HG02588 (cell line): ENCODE results near the gene DPEP3.
"Not testable (repeated sequence)": the region's sequence is repeated elsewhere in the genome, so short reads cannot be mapped to it uniquely, and the experiment has no call there.

Source experiments
- ATAC-seq: cut with Tn5 transposase; IDR thresholded peaks from one replicate; pipeline ENCODE4 v1.9.1; 2021; ENCODE audit warnings: mild to moderate bottlenecking, moderate library complexity; ENCODE audit not compliant: unreplicated experiment

Gene DPEP3, protein sequence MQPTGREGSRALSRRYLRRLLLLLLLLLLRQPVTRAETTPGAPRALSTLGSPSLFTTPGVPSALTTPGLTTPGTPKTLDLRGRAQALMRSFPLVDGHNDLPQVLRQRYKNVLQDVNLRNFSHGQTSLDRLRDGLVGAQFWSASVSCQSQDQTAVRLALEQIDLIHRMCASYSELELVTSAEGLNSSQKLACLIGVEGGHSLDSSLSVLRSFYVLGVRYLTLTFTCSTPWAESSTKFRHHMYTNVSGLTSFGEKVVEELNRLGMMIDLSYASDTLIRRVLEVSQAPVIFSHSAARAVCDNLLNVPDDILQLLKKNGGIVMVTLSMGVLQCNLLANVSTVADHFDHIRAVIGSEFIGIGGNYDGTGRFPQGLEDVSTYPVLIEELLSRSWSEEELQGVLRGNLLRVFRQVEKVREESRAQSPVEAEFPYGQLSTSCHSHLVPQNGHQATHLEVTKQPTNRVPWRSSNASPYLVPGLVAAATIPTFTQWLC

DNA sequence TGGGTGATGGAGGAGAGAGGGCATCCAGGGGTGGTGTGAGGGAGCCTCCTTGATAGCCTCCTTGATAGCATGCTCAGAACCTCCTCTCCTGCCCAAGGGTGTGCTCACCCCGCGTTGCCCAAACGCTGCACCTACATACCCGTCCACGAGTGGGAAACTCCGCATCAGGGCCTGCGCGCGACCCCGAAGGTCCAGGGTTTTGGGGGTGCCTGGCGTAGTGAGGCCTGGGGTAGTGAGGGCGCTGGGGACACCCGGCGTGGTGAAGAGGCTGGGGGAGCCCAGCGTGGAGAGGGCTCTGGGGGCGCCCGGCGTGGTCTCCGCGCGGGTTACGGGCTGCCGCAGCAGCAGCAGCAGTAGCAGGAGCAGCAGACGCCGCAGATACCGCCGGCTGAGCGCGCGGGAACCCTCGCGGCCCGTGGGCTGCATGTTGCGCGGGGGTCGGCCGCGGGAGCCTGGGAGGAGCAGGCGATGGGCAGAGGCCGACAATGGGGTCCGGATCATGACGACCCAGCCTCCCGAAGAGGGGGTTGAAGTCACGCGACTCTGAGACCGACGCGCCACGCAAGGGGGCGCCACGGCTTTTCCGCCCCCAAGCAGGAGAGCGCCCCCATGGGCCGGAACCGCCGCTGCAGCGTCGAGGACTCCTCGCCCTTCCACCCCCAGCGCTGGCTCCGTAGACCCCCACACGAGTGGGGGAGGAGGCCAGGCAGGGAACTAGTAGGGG is at the start of gene DPEP3:
DPEP3 (minus strand) TSS at position 545 of the 724 bp plus-strand sequence; CDS start at position 426, 119 bp downstream.
- no peak for ATAC-seq

GRCh38 chr16:68028996-68029395 is 48.7 kb upstream of the DPEP3 start:
- no peak for ATAC-seq

DNA sequence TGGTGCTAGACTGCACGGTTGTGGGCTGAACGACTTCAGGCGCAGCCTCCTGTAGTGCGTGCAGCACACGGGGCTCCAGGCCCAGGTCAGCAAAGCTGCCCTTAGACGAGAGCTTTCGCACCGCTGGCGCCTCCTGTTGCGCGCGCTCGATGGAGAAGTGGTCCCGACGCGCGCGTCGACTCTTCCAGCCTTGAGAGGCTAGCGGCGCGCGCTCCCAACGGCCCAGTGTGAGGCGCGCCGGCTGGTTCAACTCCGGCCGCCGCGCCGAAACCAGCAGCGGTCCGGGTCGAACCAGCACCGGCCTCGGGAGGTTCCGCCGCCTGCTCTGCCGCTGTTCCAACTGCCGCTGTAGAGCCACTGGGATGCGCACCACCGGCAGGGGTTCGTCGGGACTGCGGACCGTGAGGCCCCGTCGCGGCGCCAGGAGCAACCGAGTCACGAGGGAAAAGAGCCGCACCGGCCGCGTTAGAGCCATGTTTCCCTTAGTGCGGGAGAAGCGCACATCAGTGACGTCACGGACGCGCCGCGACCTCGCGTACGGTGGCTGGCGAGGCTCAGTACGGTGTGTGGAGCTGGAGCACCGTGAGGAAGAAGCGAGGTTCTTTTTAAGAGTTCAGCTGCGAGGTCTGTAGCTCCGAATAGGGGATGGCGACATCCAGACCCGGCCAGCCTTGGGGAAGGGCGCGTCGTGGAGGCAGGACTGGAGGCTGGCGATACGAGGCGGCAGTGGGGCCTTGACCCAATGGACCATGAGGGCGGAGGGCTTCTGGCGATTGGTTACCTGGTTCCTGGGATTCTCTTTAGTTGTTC is 42.6 kb upstream of the DPEP3 start, which contains the start of the genes DDX28 and DUS2:
DDX28 (minus strand) TSS at position 505 of the 810 bp plus-strand sequence; CDS start at position 475, 30 bp downstream.
DUS2 (plus strand) TSS at position 557 of the 810 bp plus-strand sequence. CDS start 14,740 bp downstream, outside the sequence.
- ATAC-seq, result peak; percentile 72

DNA sequence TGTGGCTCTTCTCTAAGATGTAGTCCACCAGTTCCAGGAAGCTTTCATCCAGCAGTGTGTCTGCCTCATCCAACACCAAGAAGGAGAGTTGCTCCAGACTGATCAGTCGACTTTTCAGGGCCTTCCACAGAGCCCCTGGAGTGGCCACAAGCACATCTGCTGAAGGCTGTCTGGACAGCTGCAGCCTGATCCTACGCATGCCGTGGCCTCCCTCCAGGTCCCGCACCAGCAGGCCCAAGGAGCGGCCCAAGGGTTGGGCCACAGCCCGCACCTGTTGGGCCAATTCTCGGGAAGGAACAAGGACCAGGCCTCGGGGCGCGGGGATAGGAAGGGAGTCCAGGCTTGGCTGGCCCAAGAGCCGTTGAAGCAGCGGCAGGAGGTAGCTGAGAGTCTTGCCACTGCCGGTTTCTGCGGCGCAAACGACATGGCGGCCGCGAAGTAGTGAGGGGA is 42.0 kb upstream of the DPEP3 start:
- peak; percentile 15 for ATAC-seq

- no peak for ATAC-seq
Measured at GRCh38 chr16:68021490-68021889, 41.2 kb upstream of the DPEP3 start.

DNA sequence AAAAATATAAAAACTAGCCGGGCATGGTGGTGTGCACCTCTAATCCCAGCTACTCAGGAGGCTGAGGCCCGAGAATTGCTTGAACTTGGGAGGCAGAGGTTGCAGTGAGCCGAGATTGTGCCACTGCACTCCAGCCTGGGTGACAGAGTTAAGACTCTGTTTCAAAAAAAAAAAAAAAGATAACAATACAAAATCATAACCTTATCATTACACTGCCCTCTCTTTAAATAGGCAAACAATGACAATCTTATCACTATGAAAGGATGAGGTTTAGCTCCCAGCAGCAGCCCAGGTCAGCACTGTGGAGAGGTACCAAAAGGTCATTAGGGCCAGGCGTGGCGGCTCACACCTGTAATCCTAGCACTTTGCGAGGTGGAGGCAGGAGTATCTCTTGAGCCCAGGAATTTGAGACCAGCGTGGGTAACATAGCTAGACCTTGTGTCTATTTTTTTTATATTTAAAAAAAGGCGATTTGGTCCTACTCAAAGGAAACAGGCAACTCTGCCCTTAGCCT is 38.9 kb upstream of the DPEP3 start:
- ATAC-seq, result no peak

GRCh38 chr16:68015681-68016080 is 35.4 kb upstream of the DPEP3 start, which contains the start of gene DPEP2NB:
Gene DPEP2NB (minus strand): TSS chr16:68015911. CDS start chr16:68015770, 141 bp downstream.
- no peak for ATAC-seq

- ATAC-seq, result no peak
Measured at GRCh38 chr16:68013440-68013839, 33.1 kb upstream of the DPEP3 start.

GRCh38 chr16:68009872-68010271 is 29.6 kb upstream of the DPEP3 start:
- not testable (repeated sequence) for ATAC-seq

- ATAC-seq, result no peak
Measured at GRCh38 chr16:68009157-68009735, 28.9 kb upstream of the DPEP3 start.

DNA sequence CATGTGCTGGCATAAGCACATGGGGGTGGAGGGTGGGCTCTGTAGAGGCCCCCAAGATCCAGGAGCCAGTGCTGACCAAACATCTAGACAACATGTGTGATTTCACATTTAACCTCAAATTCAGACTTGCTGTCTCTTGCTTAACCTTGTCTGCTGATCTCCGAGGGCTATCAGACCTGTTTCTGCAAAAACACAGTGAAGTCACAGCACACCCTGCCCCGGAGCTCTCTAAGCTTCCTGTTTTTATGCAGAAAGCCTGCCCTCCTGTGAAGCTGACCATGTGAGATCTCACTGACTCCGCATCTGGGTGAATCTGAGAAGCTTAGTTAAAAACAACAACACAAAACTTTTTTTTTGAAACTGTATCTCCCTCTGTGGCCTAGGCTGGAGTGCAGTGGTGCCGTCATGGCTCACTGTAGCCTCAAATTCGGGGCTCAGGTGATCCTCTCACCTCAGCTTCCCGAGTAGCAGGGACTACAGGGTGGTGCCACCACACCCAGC is 25.5 kb upstream of the DPEP3 start:
- no peak for ATAC-seq

DNA sequence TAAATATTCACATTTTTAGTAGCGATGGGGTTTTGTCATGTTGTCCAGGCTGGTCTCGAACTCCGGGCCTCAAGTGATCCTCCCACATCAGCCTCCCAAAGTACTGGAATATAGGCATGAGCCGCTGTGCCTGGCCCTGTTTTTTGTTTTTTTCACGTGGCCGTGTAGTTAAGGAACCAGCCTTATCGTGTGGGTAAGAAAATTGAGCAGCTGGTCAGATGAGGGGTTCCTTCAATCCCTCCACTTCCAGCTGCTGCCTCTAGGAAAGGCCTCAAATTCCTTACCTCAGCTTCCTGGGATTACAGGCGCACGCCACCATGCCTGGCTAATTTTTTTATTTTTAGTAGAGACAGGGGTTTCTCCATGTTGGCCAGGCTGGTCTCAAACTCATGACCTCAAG is 24.9 kb upstream of the DPEP3 start:
- ATAC-seq, result no peak

- ATAC-seq, result no peak
Measured at GRCh38 chr16:68003031-68003430, 22.7 kb upstream of the DPEP3 start.

- ATAC-seq, result no peak
Measured at GRCh38 chr16:68000450-68000849, 20.2 kb upstream of the DPEP3 start.

- no peak for ATAC-seq
Measured at GRCh38 chr16:67999985-68000384, 19.7 kb upstream of the DPEP3 start.

DNA sequence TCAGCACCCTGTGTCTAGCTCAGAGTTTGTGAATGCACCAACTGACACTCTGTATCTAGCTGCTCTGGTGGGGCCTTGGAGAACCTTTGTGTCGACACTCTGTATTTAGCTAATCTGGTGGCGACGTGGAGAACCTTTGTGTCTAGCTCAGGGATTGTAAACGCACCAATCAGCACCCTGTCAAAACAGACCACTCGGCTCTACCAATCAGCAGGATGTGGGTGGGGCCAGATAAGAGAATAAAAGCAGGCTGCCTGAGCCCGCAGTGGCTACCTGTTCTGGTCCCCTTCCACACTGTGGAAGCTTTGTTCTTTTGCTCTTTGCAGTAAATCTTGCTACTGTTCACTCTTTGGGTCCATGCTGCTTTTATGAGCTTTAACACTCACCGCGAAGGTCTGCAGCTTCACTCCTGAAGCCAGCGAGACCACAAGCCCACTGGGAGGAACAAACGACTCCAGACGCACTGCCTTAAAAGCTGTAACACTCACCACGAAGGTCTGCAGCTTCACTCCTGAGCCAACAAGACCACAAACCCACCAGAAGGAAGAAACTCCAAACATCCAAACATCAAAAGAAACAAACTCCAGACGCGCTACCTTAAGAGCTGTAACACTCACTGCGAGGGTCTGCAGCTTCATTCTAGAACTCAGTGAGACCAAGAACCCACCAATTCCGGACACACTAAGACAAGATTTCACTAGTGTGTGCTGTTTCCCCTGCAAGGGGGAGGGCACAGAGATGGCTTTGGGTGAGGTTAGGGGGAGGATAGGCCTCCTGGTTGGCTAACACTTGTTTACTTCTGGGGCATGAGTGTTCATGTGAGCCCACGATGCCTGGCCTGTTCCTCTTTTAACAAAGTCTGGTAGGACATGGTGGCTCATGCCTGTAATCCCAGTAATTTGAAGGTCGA is 18.7 kb upstream of the DPEP3 start, which contains the start of gene DPEP2:
DPEP2 (minus strand) TSS at position 706 of the 910 bp plus-strand sequence. CDS start 6,272 bp downstream, outside the sequence.
- ATAC-seq, result not testable (repeated sequence)

GRCh38 chr16:67998231-67998778 is 18.0 kb upstream of the DPEP3 start:
- ATAC-seq, result not testable (repeated sequence)

- no peak for ATAC-seq
Measured at GRCh38 chr16:67996666-67997065, 16.4 kb upstream of the DPEP3 start.
